Endothelial cell of umbilical vein (primary cell): ENCODE results near the gene FHIT.

Experiments
- EZH2 ChIP-seq: IDR thresholded peaks from 2 replicates; pipeline ENCODE4 v1.6.1; 2012; ENCODE audit warnings: borderline replicate concordance, low read depth, mild to moderate bottlenecking, moderate library complexity, low read length, inconsistent platforms; ENCODE audit not compliant: severe bottlenecking
- FOS ChIP-seq: IDR thresholded peaks from 2 replicates; pipeline ENCODE4 v1.6.1; 2011; ENCODE audit warnings: mild to moderate bottlenecking, low read length, moderate library complexity, borderline replicate concordance; ENCODE audit not compliant: insufficient read depth
- GATA2 ChIP-seq: IDR thresholded peaks from 2 replicates; pipeline ENCODE4 v1.7.0; 2011; ENCODE audit warnings: low read depth, mild to moderate bottlenecking, moderate library complexity, mixed read lengths, low read length; ENCODE audit not compliant: insufficient read length, insufficient read depth
- JUN ChIP-seq: IDR thresholded peaks from 2 replicates; pipeline ENCODE4 v1.6.1; 2011; ENCODE audit warnings: borderline replicate concordance, low read depth; ENCODE audit not compliant: insufficient read length, insufficient read depth
- MAX ChIP-seq: IDR thresholded peaks from 2 replicates; pipeline ENCODE4 v1.6.1; 2011; ENCODE audit not compliant: insufficient read depth, insufficient read length
- MYC ChIP-seq: IDR thresholded peaks from one replicate; pipeline ENCODE4 v1.6.1; 2011; ENCODE audit warnings: mild to moderate bottlenecking, low read depth, low read length
- POLR2A ChIP-seq: IDR thresholded peaks from 2 replicates; pipeline ENCODE4 v1.6.1; 2012; ENCODE audit warnings: low read depth, mild to moderate bottlenecking, control low read depth, low read length
- POLR2AphosphoS5 ChIP-seq: IDR thresholded peaks from 2 replicates; pipeline ENCODE4 v1.6.1; 2012; ENCODE audit warnings: low read depth, mild to moderate bottlenecking, control low read depth, low read length, moderate library complexity; ENCODE audit not compliant: insufficient read depth
- TF ChIP-seq, protein P1 (sequence below), 2 donors: IDR thresholded peaks; 1 replicate in 1 of 2; 2 replicates in 1 of 2; pipeline ENCODE4 v1.5.1; 2011; ENCODE audit warnings: low read length in 2 of 2, mild to moderate bottlenecking in 2 of 2, moderate library complexity in 2 of 2, control low read depth in 1 of 2, inconsistent platforms in 1 of 2, low read depth in 1 of 2; ENCODE audit not compliant: insufficient read depth in 1 of 2; ENCODE audit errors: extremely low read depth in 1 of 2

- TF ChIP-seq, protein P1, sequence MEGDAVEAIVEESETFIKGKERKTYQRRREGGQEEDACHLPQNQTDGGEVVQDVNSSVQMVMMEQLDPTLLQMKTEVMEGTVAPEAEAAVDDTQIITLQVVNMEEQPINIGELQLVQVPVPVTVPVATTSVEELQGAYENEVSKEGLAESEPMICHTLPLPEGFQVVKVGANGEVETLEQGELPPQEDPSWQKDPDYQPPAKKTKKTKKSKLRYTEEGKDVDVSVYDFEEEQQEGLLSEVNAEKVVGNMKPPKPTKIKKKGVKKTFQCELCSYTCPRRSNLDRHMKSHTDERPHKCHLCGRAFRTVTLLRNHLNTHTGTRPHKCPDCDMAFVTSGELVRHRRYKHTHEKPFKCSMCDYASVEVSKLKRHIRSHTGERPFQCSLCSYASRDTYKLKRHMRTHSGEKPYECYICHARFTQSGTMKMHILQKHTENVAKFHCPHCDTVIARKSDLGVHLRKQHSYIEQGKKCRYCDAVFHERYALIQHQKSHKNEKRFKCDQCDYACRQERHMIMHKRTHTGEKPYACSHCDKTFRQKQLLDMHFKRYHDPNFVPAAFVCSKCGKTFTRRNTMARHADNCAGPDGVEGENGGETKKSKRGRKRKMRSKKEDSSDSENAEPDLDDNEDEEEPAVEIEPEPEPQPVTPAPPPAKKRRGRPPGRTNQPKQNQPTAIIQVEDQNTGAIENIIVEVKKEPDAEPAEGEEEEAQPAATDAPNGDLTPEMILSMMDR (IDR thresholded peaks at IDR 0.05; ENCODE audit: extremely low read depth in 1 of 2, insufficient read depth in 1 of 2, low read depth in 1 of 2, low read length in 2 of 2), result no peak
- no peak for TF ChIP-seq EZH2
- TF ChIP-seq POLR2AphosphoS5, result no peak
- TF ChIP-seq POLR2A, result no peak
- no peak for TF ChIP-seq MAX
- no peak for TF ChIP-seq JUN
- no peak for TF ChIP-seq MYC
- no peak for TF ChIP-seq GATA2
- no peak for TF ChIP-seq FOS
These were observed 492.4 kb downstream of the FHIT start for GRCh38 chr3:60758831-60759230.
